Peyer's patch (tissue), 4 donors: Measurements from ENCODE around the gene SEMA5B.

Experiments
- POLR2A ChIP-seq, 2 donors: fragments of 450-650 bp; IDR thresholded peaks; one replicate each; pipeline ENCODE4 v1.5.1; 2017; ENCODE audit warnings: antibody characterized with exemption in 2 of 2, mild to moderate bottlenecking in 2 of 2, moderate library complexity in 2 of 2
- TF ChIP-seq, protein P1 (sequence below), 6 experiments: fragments of 450-650 bp in 4 of 6; fragments of 200-600 bp in 2 of 6; sonication (generic) in 1 of 6; IDR thresholded peaks; one replicate each; pipeline ENCODE4 v1.5.1; 2017 to 2019; ENCODE audit warnings: antibody characterized with exemption in 6 of 6, mild to moderate bottlenecking in 3 of 6, moderate library complexity in 1 of 6

DNA sequence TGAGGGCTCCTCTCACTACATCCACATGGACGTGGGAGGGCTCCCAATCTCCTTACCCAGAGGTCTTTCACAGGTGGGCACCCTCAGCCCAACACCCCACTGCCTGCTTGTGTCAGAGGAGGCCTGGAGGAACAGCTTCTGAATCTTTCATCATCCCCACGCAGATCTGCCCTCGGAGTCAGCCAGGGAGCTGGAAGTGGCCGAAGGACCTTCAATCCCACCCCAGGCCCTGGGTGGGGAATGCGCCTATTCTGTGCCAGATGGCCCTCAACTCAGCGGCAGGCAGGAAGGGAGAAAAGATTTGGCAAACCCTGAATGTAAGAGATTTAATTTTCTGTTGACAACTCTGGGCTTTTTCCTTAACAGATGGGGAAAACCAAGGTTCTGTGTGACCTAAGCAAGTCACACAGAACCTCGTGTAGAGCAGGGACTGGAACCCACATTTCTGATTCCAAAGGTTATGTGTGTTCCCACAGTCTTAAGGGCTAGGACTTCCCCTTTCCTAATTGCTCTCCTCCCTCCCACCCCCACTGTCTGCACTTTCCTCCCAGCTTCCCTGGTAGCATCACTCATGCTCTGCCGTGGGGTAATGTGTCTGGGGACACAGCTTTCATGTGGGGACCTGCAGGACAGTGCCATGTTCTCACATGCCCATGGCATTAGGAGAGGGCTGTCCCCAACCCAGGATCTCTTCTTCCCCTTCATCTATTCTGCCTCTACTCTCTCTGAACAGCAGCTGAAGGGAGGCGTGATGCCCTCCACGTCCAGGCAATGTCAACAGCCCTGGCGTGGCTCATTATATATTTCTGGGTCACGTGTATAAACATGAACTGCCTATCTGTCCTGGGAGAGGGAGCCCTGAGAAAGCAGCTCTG, 98.1 kb downstream of the SEMA5B start:
- TF ChIP-seq, protein P1, sequence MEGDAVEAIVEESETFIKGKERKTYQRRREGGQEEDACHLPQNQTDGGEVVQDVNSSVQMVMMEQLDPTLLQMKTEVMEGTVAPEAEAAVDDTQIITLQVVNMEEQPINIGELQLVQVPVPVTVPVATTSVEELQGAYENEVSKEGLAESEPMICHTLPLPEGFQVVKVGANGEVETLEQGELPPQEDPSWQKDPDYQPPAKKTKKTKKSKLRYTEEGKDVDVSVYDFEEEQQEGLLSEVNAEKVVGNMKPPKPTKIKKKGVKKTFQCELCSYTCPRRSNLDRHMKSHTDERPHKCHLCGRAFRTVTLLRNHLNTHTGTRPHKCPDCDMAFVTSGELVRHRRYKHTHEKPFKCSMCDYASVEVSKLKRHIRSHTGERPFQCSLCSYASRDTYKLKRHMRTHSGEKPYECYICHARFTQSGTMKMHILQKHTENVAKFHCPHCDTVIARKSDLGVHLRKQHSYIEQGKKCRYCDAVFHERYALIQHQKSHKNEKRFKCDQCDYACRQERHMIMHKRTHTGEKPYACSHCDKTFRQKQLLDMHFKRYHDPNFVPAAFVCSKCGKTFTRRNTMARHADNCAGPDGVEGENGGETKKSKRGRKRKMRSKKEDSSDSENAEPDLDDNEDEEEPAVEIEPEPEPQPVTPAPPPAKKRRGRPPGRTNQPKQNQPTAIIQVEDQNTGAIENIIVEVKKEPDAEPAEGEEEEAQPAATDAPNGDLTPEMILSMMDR (IDR thresholded peaks at IDR 0.05), result no peak
- no peak for TF ChIP-seq POLR2A (IDR thresholded peaks at IDR 0.05)
